Prostate gland (tissue), 2 donors: ENCODE results near the gene HNRNPL. TPM values are rescaled to one million over a fixed set of nuclear protein-coding genes. Genes with fewer than 3 reads are reported as not detected.
A peak's percentile ranks its signal among the peaks of the same experiment; 100 is the strongest.

Source experiments
- DNase-seq: peaks from one replicate; pipeline ENCODE4 v3.0.0-alpha.2; 2019; ENCODE audit warnings: low spot score
- H3K27ac ChIP-seq, 2 donors: fragments of 200-600 bp; sonication (generic); 2 replicates each; pipeline ENCODE4 v1.5.1; 2017 to 2019
- H3K27me3 ChIP-seq: fragments of 200-600 bp; sonication (generic); replicated peaks from 2 replicates; pipeline ENCODE4 v1.5.1; 2019; ENCODE audit not compliant: insufficient read depth
- H3K36me3 ChIP-seq, 2 donors: fragments of 200-600 bp; sonication (generic); 1 replicate in 1 of 2; 2 replicates in 1 of 2; pipeline versions ENCODE4 v1.5.1 to v1.8.1; 2017 to 2019
- H3K4me1 ChIP-seq: fragments of 200-600 bp; sonication (generic); replicated peaks from 2 replicates; pipeline ENCODE4 v1.5.1; 2019
- H3K4me3 ChIP-seq, 2 donors: fragments of 200-600 bp; sonication (generic); 2 replicates each; pipeline ENCODE4 v1.5.1; 2017 to 2019
- H3K9me3 ChIP-seq: fragments of 200-600 bp; sonication (generic); 2 replicates; pipeline ENCODE4 v1.5.1; 2017
- CTCF ChIP-seq, 4 experiments: fragments of 200-600 bp in 2 of 4; fragments of 450-650 bp in 2 of 4; sonication (generic) in 2 of 4; IDR thresholded peaks; 1 replicate in 3 of 4; 2 replicates in 1 of 4; pipeline ENCODE4 v1.5.1; 2016 to 2019; ENCODE audit warnings: antibody characterized with exemption in 4 of 4, mild to moderate bottlenecking in 2 of 4, moderate library complexity in 2 of 4
- POLR2A ChIP-seq: fragments of 450-650 bp; IDR thresholded peaks from one replicate; pipeline ENCODE4 v1.6.1; 2016; ENCODE audit warnings: antibody characterized with exemption, mild to moderate bottlenecking
- POLR2AphosphoS5 ChIP-seq: sonication (generic); formaldehyde crosslinking; IDR thresholded peaks from one replicate; pipeline ENCODE4 v1.6.1; 2017; ENCODE audit warnings: antibody characterized with exemption
- WGBS: methylation state at CpG from one replicate; pipeline ENCODE4 v1.1.5; 2018; 5-methylcytosine and 5-hydroxymethylcytosine counted together
- intact Hi-C: fragments of 100-400 bp; cut with DNase I; formaldehyde crosslinking; loops from one replicate; pipeline ENCODE4 v1.14.2; 2022
- total RNA-seq, 2 donors: library from RNA; depleted of rRNA; stranded (reverse); fragments of >200 nt; gene quantifications; one replicate each; pipeline ENCODE4 v1.1.0, GENCODE V29; 2016

Gene HNRNPL
- total RNA-seq, result 100 to 1,000 TPM; 210 to 231 TPM

GRCh38 chr19:38849860-38850435, at the start of gene HNRNPL:
TSS of gene HNRNPL (minus strand) at chr19:38849986. CDS start at chr19:38849966, 20 bp downstream.
- intact Hi-C loops, result loop anchor here (5.0 kb wide), 3 partner anchors 47 to 233 kb away; partner anchors contain the start of genes ACTN4, EIF3K, MAP4K1 and NFKBIB
- H3K27ac ChIP-seq, result peak within 1 kb of the TSS; percentile 100
- TF ChIP-seq POLR2AphosphoS5, result peak; percentile 80
- peak; percentile 94 for TF ChIP-seq POLR2A
- TF ChIP-seq CTCF (IDR thresholded peaks at IDR 0.05), result peak; percentile 61 to 96 (median 76)
- H3K4me1 ChIP-seq, result peaks cover 14% of the 10 kb centered on the region
- no peaks in the 10 kb centered on the region for H3K9me3 ChIP-seq
- peak within 1 kb of the TSS; percentile 97 to 100 for H3K4me3 ChIP-seq
- peaks cover 16 to 22% of the 10 kb centered on the region in 2 donors for H3K36me3 ChIP-seq
- under 1% methylated on average over 49 of the region's 50 CpGs for WGBS
- peak; percentile 100 for DNase-seq
- no peaks in the 10 kb centered on the region for H3K27me3 ChIP-seq

GRCh38 chr19:38898788-38899446, 49.1 kb upstream of the HNRNPL start:
- TF ChIP-seq POLR2AphosphoS5, result no peak
- TF ChIP-seq CTCF (IDR thresholded peaks at IDR 0.05), result no peak
- no peak for TF ChIP-seq POLR2A
- intact Hi-C loops, result loop anchor here (5.0 kb wide), 1 partner anchor 47 kb away; no protein-coding TSS in a partner anchor
- H3K9me3 ChIP-seq, result no peaks in the 10 kb centered on the region
- H3K4me3 ChIP-seq, result peak overlapping the region; percentile 76 to 84
- WGBS, result 3% methylated on average over 25 of the region's 25 CpGs
- no peaks in the 10 kb centered on the region for H3K27me3 ChIP-seq
- peak; percentile 13 for DNase-seq
- peak overlapping the region; percentile 84 to 87 for H3K27ac ChIP-seq
- H3K4me1 ChIP-seq, result peaks cover 4% of the 10 kb centered on the region
- H3K36me3 ChIP-seq, result no peaks in the 10 kb centered on the region

- Histone ChIP-seq H3K27me3 (no peaks in the 10 kb centered on the region), H3K27ac (no peak overlapping the region), H3K9me3 (no peaks in the 10 kb centered on the region), H3K4me3 (no peak overlapping the region), H3K36me3 (no peaks in the 10 kb centered on the region), H3K4me1 (no peaks in the 10 kb centered on the region)
- TF ChIP-seq POLR2A (no peak), CTCF (IDR thresholded peaks at IDR 0.05) (no peak), POLR2AphosphoS5 (no peak)
- 71% methylated on average over 9 of the region's 9 CpGs for WGBS
- no peak for DNase-seq
- intact Hi-C loops, result loop anchor here (5.0 kb wide), 1 partner anchor 43 kb away; no protein-coding TSS in a partner anchor
Observed at GRCh38 chr19:38894968-38895367, 45.2 kb upstream of the HNRNPL start.

- Histone ChIP-seq H3K27me3 (no peaks in the 10 kb centered on the region), H3K4me3 (no peak overlapping the region), H3K27ac (no peak overlapping the region), H3K4me1 (no peaks in the 10 kb centered on the region), H3K36me3 (peaks cover 5 to 9% of the 10 kb centered on the region in 2 donors), H3K9me3 (no peaks in the 10 kb centered on the region)
- TF ChIP-seq CTCF (IDR thresholded peaks at IDR 0.05) (no peak), POLR2AphosphoS5 (no peak), POLR2A (no peak)
- DNase-seq, result no peak
- intact Hi-C loops, result no loop called here
- 88% methylated on average over 14 of the region's 14 CpGs for WGBS
Observed at GRCh38 chr19:38893341-38893771, 43.6 kb upstream of the HNRNPL start.
